Raji (cell line): ENCODE results near the gene RHOBTB1.

Source experiments
- POLR2A ChIP-seq: IDR thresholded peaks from 2 replicates; pipeline ENCODE4 v1.6.1; 2011; ENCODE audit warnings: low read depth, low read length, control low read depth; ENCODE audit not compliant: insufficient read depth

RHOBTB1 gene

DNA sequence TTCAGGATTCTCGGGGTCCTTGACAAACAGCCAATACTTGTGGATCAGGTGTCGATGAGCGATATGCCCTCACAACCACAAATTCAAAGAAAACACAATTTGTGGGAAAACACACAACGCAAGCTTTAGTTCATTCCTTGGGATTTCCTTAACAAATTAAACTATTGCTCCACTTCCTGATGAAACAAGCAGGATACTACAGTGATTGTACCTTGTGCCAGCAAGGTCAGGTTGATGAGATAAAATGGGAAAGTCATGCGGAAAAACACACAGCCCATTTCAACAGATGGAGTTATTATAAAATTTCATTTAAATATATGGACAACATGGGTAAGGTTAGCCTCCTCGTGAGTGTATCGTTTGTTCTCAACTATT is 8.8 kb upstream of the RHOBTB1 start:
- no peak for TF ChIP-seq POLR2A

DNA sequence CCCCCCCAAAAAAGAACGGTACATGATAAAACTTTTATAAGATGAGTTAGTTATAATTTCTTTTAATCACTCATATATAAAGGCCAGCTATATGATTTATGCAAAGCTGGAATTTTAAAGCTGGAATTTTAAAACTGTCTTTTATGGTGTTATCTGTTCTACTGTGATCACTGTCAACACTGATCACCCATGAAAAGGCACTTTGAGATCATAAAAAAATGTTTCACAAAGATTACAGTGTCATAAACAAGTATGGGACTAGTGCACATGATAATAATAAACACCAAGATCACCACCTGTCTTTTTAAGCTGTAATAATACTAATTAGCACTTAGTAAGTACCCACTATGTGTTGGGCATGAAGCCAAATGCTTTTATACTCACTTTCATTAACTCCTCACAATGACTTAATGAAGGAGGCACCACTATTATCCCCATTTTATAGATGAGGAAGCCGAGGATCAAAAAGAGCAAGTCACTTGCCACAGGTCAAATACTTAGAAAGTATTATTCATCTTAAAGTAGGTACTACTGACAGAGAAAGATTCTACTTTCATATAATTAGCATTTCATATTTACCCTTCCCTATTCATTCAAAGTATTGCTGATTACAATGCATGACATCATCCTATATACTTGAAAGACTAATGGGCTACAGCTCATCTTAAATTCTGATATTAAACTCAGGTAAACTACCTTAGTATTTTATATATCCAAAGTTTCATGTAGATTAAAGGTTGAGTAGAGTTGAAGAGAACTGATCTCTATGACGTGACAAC is 8.3 kb upstream of the RHOBTB1 start:
- TF ChIP-seq POLR2A: no peak

DNA sequence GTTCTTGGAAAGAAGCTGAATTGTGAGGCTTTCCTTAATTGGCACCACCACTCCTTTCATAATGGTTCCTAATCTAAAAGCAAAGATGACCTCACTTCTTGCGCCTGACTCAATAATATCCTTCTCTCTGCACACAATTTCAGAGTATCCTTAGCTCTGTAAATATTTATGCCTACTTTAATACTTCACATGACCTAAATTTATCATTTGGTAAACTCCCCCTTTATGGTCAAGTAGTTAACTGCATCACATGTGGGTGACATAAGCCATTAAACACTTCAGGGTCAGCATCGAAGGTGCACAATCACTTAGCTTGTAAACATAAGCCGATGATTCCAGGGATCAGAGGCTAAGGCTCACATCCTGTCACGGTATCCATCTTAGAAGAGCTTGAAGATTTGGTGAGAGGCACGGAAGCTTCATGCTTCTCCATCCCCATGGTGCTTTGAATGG is 7.3 kb upstream of the RHOBTB1 start:
- TF ChIP-seq POLR2A: no peak

DNA sequence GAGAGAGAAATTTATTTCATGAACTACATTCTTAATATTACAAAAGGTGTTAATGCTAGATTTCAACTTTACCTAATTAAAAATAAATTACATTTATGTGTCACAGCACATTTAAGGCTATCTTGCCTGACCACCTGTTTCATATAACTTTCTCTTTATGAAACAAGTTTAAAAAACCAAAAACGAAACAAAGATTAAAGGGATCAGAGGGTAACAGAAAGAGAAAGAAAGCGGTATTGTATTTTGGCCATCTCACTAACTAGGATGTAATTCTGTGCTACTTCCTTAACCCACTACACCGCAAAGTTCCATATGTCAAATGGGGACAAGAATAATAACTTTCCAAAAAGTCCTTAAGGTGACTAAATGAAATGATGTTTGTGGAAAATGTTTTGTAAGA is 6.3 kb upstream of the RHOBTB1 start:
- TF ChIP-seq POLR2A: no peak

DNA sequence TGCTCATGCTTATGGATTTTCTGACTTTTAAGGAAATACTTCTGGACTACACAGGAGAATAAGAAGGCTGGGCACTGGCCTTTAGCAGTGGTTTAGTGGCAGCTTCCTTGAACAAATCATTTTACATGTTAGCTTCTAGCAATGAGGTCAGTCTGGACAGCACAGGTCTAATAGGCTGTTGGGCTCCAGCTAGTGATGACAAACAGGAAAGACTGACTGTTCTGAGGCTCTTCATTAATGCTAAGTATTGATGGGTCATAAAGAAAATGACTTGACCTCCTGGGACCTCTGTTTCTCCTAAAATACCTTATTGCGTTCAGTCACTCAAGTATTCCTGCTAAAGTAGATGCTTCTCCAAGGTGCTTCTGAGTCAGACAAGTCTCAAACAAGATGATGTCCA is 4.9 kb upstream of the RHOBTB1 start:
- no peak for TF ChIP-seq POLR2A

DNA sequence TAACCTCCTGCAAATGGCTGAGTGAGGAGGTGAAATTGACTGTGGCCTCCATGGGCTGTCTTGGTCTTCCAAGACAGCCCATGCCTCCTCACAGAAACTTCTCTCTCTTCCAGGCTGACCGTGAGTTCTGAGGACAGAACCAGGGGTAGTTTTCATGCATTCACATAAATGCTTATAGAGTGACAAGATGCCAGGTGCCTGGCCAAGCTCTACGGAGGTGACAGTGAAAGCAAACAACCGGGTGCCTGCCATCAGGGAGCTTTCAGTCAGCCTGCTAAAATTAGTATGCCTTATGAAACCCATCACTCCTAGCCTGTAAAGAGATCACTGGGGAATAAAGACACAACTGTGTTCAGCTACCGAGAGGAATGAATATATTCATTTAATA is 919 bp upstream of the RHOBTB1 start:
- no peak for TF ChIP-seq POLR2A

DNA sequence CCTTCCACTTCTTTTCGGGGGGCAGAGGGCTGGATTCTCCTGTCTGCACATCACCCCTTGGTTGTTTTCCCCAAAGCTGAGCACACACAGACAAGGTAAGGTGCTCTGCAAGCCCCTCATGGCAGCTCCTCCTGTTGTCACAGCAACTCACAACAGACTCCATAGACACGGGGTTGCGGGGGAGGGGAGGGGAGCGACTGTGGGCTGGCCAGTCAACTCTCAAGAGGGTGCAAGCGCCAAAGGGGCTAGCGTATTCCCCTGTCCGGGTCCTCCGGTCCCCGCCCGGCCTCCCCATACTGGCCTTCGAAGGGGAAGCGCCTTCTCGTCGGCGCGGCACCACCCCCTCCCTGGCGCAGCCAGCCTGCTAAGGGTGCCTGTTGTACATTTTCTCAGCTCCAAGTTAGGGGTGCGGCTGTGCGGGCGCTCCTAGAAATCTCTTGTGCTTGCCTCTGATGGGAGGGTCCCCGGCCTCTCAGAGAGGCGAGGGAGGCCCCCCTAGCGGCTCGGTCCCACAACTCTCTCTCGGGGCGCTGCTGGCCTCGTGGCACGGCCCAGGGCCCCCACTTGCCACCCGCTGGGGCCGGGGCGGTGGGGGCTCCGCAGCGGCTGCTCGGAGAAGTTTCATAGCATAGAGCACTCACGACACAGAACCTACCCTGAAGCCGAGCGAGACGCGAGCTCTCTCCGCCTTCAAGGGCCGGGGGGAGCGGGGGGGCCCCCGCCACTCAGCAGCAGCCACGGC is 498 bp downstream of the RHOBTB1 start:
- TF ChIP-seq POLR2A: no peak

DNA sequence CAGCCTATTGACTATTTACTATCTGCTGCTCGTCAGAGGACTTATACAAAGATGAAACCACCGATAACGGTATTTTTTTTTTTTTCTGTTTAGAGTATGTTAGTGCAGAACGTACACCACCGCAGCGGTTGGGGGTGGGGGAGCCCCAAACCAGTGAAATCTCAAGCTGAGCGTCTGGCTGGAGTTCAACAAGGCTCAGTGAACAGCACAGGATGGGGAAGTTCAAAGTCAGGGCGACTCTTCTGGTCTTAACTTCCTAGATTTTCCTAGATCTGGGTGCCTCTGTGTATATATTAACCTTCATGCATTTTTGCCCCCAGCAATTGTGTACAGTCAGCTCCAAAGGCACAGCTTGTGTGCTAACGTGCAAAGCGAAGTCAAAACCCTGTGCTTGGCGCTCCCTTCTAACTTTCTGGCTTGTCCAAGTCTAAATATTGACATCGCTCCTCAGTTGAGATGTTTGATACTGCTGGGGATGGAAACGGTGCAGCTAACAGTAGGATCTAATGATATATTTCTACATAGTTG is 1.1 kb downstream of the RHOBTB1 start:
- TF ChIP-seq POLR2A: no peak

DNA sequence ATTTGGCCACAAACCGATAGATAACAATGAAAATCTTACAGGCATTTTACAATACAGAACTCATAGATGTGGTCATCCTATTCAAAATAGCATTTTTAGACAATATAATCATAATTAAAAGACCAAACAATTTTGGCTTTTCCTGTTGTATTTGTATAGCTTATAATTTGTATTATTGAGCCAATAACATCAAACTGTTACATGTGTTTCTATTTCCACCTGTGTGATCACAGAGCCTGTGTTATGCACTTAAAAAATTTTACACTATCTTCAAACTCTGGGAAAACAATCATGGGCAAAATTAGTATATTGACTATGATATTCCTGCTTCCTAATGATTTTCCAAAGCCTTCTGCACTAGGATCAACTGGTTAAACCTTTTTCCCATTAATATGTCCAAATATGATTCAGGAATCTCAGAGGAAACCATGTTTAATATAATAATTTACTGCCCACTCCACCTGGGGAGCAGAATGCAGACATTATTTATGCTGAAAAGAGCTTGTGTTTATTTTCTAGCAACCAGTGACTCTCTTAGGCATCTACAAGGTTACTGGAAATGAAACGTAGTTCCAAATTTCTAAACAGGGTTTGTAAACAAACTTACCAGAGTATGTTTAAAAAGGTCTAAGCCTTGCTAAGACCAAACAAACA is 1.7 kb downstream of the RHOBTB1 start:
- no peak for TF ChIP-seq POLR2A

DNA sequence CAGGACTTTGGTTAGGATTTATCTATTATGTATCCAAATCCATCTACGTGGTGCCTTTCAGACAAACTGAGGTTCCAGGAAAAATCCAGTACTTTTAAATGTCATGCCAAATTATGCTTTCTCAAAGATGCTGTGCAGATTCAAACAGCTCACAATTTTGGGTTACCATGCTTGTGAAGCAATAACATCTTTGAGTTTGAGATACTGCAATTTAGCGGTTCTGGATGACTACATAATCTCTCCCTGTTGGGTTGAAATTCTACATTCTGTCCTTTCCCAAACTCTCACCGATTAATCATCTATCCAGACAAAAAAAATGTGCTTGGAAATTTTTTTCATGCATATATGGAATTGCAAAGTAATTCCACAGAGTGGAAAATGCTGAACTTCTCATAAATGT is 3.5 kb downstream of the RHOBTB1 start:
- no peak for TF ChIP-seq POLR2A

DNA sequence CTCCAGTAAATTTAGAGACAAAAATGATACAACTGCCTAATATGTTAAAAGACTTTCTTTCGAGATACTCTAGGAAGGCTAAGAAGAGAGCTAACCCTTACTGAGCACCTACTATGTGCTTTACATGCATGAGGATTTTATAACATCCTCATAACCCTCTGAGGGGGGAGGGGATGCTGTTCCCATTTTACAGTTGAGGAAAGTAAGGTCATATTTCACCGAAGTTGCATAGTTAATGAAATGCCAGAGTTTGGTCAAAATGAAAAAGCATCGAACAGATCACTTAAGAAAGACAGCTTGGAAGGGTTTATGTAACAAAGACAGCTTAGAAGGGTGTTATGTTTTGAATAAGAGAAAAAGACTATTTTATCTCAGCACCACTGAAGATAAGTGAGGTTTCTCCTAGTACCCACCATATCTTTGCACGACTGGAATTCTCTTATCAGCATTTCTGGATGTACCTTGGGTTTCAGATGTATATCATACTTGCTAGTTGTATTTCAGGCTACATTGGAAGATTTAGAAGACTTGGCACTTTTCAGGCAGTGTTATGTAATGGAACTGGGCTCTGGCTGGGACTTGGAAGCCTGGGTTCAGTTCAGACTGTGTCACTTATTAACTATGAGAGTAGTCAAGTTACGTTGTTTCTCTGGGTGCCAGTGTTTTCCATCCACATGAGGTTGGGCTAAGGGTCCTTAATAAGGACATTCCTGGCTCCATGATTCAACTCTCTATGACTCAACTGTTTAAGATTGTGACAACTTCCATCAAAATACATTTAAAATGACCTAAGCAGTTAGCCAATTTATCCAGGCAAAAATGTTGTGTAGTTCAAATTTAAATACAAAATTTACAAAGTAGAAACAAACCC is 6.0 kb downstream of the RHOBTB1 start:
- TF ChIP-seq POLR2A: no peak

DNA sequence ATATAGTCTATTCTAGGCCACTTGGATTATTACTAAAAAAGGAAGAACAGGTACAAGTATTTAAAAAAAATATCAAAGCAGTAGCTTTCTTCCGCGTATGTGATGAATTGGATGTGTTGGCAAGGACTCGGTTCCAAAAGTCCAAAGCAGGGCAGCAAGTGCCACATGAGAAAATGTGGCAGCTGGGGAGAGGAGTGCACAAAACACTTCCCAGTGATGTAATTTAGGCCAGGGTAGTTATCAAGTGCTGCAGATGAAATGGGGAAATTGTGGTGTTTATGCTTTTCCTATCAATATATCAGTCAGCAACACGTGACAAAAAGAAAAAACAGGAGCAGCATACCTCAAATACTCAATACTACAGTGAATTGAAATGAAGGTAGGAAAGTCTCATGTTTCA is 7.0 kb downstream of the RHOBTB1 start:
- no peak for TF ChIP-seq POLR2A

DNA sequence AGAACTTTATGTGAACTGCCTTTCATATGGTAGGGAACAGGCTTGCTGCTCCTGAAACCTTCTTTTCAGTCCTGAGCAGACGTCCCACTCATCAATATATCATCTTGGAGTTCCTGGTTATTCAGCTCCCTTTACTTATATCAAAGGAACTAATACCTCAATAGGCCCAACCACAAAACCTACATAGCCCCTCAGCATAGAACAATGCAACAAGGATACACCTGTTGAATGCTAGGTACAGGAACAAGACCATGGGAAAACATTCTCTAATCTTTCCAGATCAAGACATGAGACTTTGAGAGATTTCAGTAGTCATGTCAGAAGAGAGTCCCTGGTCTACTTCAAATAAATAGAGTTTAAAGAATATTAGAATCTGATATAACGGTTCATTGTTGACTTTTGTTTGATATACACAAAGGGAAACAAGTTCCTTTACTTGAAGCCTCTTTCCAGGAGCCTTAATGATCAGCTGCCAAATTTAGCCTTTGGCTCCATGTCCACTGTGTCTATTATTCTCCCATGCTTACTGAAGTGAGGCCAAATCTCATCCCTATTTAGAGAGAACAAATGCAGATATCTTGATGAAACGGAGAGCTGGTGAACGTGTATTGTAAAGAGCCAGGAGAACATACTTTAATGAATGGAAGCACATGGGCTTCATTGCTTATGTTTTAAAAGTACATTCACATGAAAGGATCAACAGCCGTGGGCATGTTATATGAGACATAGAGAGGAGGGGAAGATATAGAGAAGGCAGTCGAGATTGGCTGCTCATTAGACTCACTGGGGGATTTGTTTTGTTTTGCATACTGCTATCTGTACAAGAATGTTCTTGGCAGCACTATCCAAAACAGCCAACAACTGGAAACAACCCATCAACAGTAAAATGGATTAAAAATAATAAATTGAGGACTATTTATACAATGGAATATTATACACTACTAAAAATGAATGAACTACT is 9.5 kb downstream of the RHOBTB1 start:
- TF ChIP-seq POLR2A: no peak

DNA sequence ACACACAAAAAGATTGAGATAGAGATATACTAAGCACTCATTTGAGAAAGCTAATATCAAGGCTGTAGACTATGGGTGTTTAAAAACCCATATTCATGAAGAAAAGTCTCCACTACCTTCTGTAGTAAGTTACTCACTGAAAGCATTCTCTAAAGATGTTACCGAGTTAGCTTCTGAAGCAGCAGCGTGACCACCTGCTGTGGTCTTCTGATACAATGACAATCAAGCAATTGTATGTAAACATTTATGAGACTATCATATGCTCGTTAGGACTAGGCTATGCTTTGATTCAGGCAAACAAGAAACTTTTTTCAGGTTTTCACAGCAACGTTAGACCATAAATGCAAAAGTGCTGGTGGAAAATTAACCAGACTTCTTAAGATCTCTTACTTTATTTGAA is 11.2 kb downstream of the RHOBTB1 start:
- TF ChIP-seq POLR2A: no peak
